ENCODE results near the gene IFNA7. TPM values are rescaled to one million over a fixed set of nuclear protein-coding genes. Genes with fewer than 3 reads are reported as not detected.
"Not testable (repeated sequence)": the region's sequence is repeated elsewhere in the genome, so short reads cannot be mapped to it uniquely, and the experiment has no call there.

The IFNA7 gene
- total RNA-seq: not detected

- H3K4me3 ChIP-seq (ENCODE audit: low read depth, poor library complexity, severe bottlenecking); DNase-seq (ENCODE audit: low spot score in 2 of 2); intact Hi-C loops (cut with DNase I; ENCODE audit: low total_unique reads): not testable (repeated sequence)
- WGBS, 2 donors: 62 to 69% methylated on average over 4 of the region's 4 CpGs
Measured at GRCh38 chr9:21202105-21202504, at the start of gene IFNA7. Gene IFNA7, minus strand, starts transcription at chr9:21202205. Its CDS starts 40 bp downstream, at chr9:21202165.

- H3K4me3 ChIP-seq (ENCODE audit: low read depth, poor library complexity, severe bottlenecking): no peak overlapping the region
- TF ChIP-seq CTCF (IDR thresholded peaks at IDR 0.05): no peak
- DNase-seq (ENCODE audit: low spot score in 2 of 2): no peak
- intact Hi-C loops (cut with DNase I; ENCODE audit: low total_unique reads): no loop called here
- 54 to 73% methylated on average over 4 of the region's 4 CpGs for WGBS, 2 donors
Measured at GRCh38 chr9:21251638-21252037, 49.6 kb upstream of the IFNA7 start.

- intact Hi-C loops (cut with DNase I; ENCODE audit: low total_unique reads): no loop called here
- DNase-seq (ENCODE audit: low spot score in 2 of 2): no peak
- 28 to 52% methylated on average over 1 of the region's 1 CpG for WGBS, 2 donors
- H3K4me3 ChIP-seq (ENCODE audit: low read depth, poor library complexity, severe bottlenecking): no peak overlapping the region
- TF ChIP-seq POLR2A (IDR thresholded peaks at IDR 0.05): no peak
Measured at GRCh38 chr9:21251190-21251589, 49.2 kb upstream of the IFNA7 start.

DNA sequence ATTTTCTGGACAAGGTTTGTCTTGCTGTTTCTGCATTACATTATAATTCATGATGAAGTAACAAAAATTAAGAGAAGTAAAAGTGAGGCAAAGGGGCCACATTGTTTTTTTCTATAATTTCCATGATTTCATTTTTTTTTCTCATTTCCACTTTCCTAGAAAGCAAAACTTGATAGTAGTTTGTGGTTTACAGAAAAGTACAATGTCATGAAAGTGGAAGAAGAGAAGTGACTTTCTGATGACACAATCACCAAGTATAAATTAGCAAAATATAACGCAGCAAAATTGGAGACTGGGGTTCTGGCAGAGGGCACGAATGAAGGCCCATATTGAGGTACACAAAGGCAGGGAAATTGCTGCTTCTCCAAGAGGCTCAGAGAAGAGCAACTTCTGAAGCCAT is 42.8 kb upstream of the IFNA7 start:
- no peak for DNase-seq (ENCODE audit: low spot score in 2 of 2)
- no peak for TF ChIP-seq POLR2A (IDR thresholded peaks at IDR 0.05)
- no peak for TF ChIP-seq CTCF (IDR thresholded peaks at IDR 0.05)
- H3K4me3 ChIP-seq (ENCODE audit: low read depth, poor library complexity, severe bottlenecking): no peak overlapping the region
- intact Hi-C loops (cut with DNase I; ENCODE audit: low total_unique reads): no loop called here
- WGBS, 2 donors: 33 to 63% methylated on average over 2 of the region's 2 CpGs

DNA sequence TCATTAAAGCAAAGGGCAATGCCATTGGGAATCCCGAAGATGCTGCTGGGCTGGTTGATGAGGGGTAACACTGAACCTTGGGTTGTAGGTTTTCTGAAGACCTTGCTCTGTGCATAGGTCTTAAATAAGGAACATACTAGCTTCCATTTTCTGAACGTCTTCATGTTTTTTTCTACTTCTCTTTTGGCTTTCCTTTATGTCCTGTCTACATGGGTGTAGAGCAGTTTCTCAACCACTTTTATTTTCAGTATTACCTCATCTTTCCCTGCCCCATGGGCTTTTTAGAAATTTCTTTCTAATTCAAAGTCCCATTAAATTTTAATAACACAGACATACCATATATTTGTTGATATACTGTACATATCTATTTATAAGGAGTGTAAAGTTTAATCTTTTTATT is 37.9 kb upstream of the IFNA7 start, which contains the start of gene IFNA14:
Gene IFNA14, minus strand, starts transcription at position 95 of the 400 bp plus-strand sequence. Its CDS starts 70 bp downstream, at position 25.
- intact Hi-C loops (cut with DNase I; ENCODE audit: low total_unique reads): no loop called here
- DNase-seq (ENCODE audit: low spot score in 2 of 2): no peak
- WGBS, 2 donors: 76 to 88% methylated on average over 2 of the region's 2 CpGs
- H3K4me3 ChIP-seq (ENCODE audit: low read depth, poor library complexity, severe bottlenecking): no peak within 1 kb of the TSS
- TF ChIP-seq POLR2A (IDR thresholded peaks at IDR 0.05) (no peak), CTCF (IDR thresholded peaks at IDR 0.05) (no peak)

GRCh38 chr9:21236360-21236714 is 34.3 kb upstream of the IFNA7 start:
- WGBS, 2 donors: 18 to 23% methylated on average over 1 of the region's 1 CpG
- H3K4me3 ChIP-seq (ENCODE audit: low read depth, poor library complexity, severe bottlenecking); DNase-seq (ENCODE audit: low spot score in 2 of 2); intact Hi-C loops (cut with DNase I; ENCODE audit: low total_unique reads): not testable (repeated sequence)

DNA sequence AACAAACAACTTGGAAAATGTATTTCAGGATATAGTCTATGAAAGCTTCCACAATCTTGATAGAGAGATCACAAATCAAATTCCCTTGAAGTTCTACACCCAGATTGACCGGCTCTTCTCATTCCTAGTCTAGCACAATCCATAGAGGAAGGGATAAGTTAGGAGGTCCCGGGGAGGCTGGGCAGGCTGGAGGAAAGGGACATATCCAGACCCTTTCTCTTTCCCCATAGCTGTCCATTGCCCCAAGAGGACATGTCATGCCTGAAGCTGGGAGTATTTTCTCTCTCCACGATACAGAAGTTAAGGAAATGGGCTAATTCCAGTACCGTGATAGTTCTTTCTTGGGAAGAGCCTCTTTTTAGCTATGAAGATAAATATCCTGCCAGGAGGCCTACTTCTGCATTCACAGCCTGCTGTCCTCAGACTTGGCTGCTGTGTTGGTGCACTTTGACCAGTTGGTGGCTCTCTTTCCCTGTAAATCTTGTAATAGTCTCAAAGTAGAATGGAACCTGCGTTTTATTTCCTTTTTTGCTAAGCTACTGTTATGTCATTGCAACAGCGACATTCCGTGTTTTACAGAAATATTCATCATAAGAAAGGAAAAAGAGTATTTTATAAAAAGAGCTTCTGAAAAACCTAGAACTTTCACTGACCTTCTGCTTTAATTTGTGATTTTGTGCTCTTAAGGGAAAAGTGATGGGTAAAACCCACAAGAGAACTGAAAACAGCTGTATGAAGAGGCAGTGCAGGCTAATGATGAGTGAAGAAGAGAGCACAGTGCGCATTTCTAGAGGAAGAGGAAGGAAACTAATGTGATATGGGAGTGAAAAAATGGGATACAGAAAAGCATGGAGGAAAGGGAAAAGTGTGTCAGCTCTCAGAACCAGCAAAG is 33.7 kb upstream of the IFNA7 start:
- intact Hi-C loops (cut with DNase I; ENCODE audit: low total_unique reads); H3K4me3 ChIP-seq (ENCODE audit: low read depth, poor library complexity, severe bottlenecking); DNase-seq (ENCODE audit: low spot score in 2 of 2): not testable (repeated sequence)
- 37 to 41% methylated on average over 8 of the region's 8 CpGs for WGBS, 2 donors

GRCh38 chr9:21234153-21234687 is 32.2 kb upstream of the IFNA7 start:
- no peak for TF ChIP-seq CTCF (IDR thresholded peaks at IDR 0.05)
- no peak for TF ChIP-seq POLR2A (IDR thresholded peaks at IDR 0.05)
- 71 to 87% methylated on average over 3 to 4 of the region's 4 CpGs for WGBS, 2 donors
- intact Hi-C loops (cut with DNase I; ENCODE audit: low total_unique reads): no loop called here
- H3K4me3 ChIP-seq (ENCODE audit: low read depth, poor library complexity, severe bottlenecking): no peak overlapping the region
- no peak for DNase-seq (ENCODE audit: low spot score in 2 of 2)
